ENCODE measurements around the gene OR10K1. TPM values are rescaled to one million over a fixed set of nuclear protein-coding genes. Genes with fewer than 3 reads are reported as not detected.

Gene OR10K1
- total and polyA plus RNA-seq, 2 donors (not counting 1 experiment from before 2014, with no cell fraction given): not detected

GRCh38 chr1:158485455-158485854 is 23.8 kb downstream of the OR10K1 start:
- H3K79me2 ChIP-seq (ENCODE audit: control insufficient read depth, insufficient read depth, low read length): no peaks in the 10 kb centered on the region
- H2AFZ ChIP-seq (ENCODE audit: low read length): no peak overlapping the region
- no peak overlapping the region for H3K4me2 ChIP-seq (ENCODE audit: extremely low read depth, insufficient read depth, low read length)
- no peak overlapping the region for H3K9ac ChIP-seq (ENCODE audit: insufficient read depth, low read length)
- H3K27ac ChIP-seq (ENCODE audit: insufficient read depth, low read length): no peak overlapping the region
- H3K27me3 ChIP-seq (ENCODE audit: control insufficient read depth, insufficient read depth, low read length): no peaks in the 10 kb centered on the region
- no peaks in the 10 kb centered on the region for H3K9me3 ChIP-seq (ENCODE audit: control insufficient read depth, insufficient read depth, low read depth, low read length)
- H3K4me3 ChIP-seq (replicated peaks in 1 of 4; ENCODE audit: control extremely low read depth in 1 of 4, insufficient read depth in 1 of 4, low read depth in 3 of 4, low read length in 4 of 4): no peak overlapping the region
- TF ChIP-seq EZH2 (IDR thresholded peaks at IDR 0.05; ENCODE audit: low read length, missing control alignments) (no peak), CTCF (conservative IDR thresholded peaks at IDR 0.05 in 1 of 2, IDR thresholded peaks at IDR 0.05 in 1 of 2; ENCODE audit: low read depth in 1 of 2, low read length in 2 of 2) (no peak)
- H4K20me1 ChIP-seq (ENCODE audit: control insufficient read depth, extremely low read depth, insufficient read depth, low read length): no peaks in the 10 kb centered on the region
- H3K36me3 ChIP-seq (ENCODE audit: control insufficient read depth, insufficient read depth, low read length): no peaks in the 10 kb centered on the region
- H3K4me1 ChIP-seq (ENCODE audit: control insufficient read depth, extremely low read depth, insufficient read depth, low read length): no peaks in the 10 kb centered on the region
- DNase-seq (ENCODE audit: low read depth in 2 of 2): no peak

GRCh38 chr1:158491316-158491715 is 29.7 kb downstream of the OR10K1 start:
- Histone ChIP-seq H2AFZ (ENCODE audit: low read length) (no peak overlapping the region), H3K27ac (ENCODE audit: insufficient read depth, low read length) (no peak overlapping the region), H3K79me2 (ENCODE audit: control insufficient read depth, insufficient read depth, low read length) (no peaks in the 10 kb centered on the region), H3K4me3 (replicated peaks in 1 of 4; ENCODE audit: control extremely low read depth in 1 of 4, insufficient read depth in 1 of 4, low read depth in 3 of 4, low read length in 4 of 4) (no peak overlapping the region), H3K4me2 (ENCODE audit: extremely low read depth, insufficient read depth, low read length) (no peak overlapping the region), H3K36me3 (ENCODE audit: control insufficient read depth, insufficient read depth, low read length) (no peaks in the 10 kb centered on the region), H3K9ac (ENCODE audit: insufficient read depth, low read length) (no peak overlapping the region), H3K9me3 (ENCODE audit: control insufficient read depth, insufficient read depth, low read depth, low read length) (no peaks in the 10 kb centered on the region), H3K27me3 (ENCODE audit: control insufficient read depth, insufficient read depth, low read length) (no peaks in the 10 kb centered on the region), H4K20me1 (ENCODE audit: control insufficient read depth, extremely low read depth, insufficient read depth, low read length) (no peaks in the 10 kb centered on the region), H3K4me1 (ENCODE audit: control insufficient read depth, extremely low read depth, insufficient read depth, low read length) (no peaks in the 10 kb centered on the region)
- TF ChIP-seq CTCF (conservative IDR thresholded peaks at IDR 0.05 in 1 of 2, IDR thresholded peaks at IDR 0.05 in 1 of 2; ENCODE audit: low read depth in 1 of 2, low read length in 2 of 2) (no peak), EZH2 (IDR thresholded peaks at IDR 0.05; ENCODE audit: low read length, missing control alignments) (no peak)
- no peak for DNase-seq (ENCODE audit: low read depth in 2 of 2)

- no peaks in the 10 kb centered on the region for H3K9me3 ChIP-seq (ENCODE audit: control insufficient read depth, insufficient read depth, low read depth, low read length)
- H3K4me1 ChIP-seq (ENCODE audit: control insufficient read depth, extremely low read depth, insufficient read depth, low read length): no peaks in the 10 kb centered on the region
- no peak overlapping the region for H2AFZ ChIP-seq (ENCODE audit: low read length)
- no peaks in the 10 kb centered on the region for H3K36me3 ChIP-seq (ENCODE audit: control insufficient read depth, insufficient read depth, low read length)
- no peak overlapping the region for H3K4me3 ChIP-seq (replicated peaks in 1 of 4; ENCODE audit: control extremely low read depth in 1 of 4, insufficient read depth in 1 of 4, low read depth in 3 of 4, low read length in 4 of 4)
- DNase-seq (ENCODE audit: low read depth in 2 of 2): no peak
- no peaks in the 10 kb centered on the region for H4K20me1 ChIP-seq (ENCODE audit: control insufficient read depth, extremely low read depth, insufficient read depth, low read length)
- no peaks in the 10 kb centered on the region for H3K27me3 ChIP-seq (ENCODE audit: control insufficient read depth, insufficient read depth, low read length)
- H3K79me2 ChIP-seq (ENCODE audit: control insufficient read depth, insufficient read depth, low read length): no peaks in the 10 kb centered on the region
- no peak for TF ChIP-seq CTCF (conservative IDR thresholded peaks at IDR 0.05 in 1 of 2, IDR thresholded peaks at IDR 0.05 in 1 of 2; ENCODE audit: low read depth in 1 of 2, low read length in 2 of 2)
- TF ChIP-seq EZH2 (IDR thresholded peaks at IDR 0.05; ENCODE audit: low read length, missing control alignments): no peak
- H3K27ac ChIP-seq (ENCODE audit: insufficient read depth, low read length): no peak overlapping the region
- no peak overlapping the region for H3K9ac ChIP-seq (ENCODE audit: insufficient read depth, low read length)
- H3K4me2 ChIP-seq (ENCODE audit: extremely low read depth, insufficient read depth, low read length): no peak overlapping the region
Measured at GRCh38 chr1:158493054-158493453, 31.4 kb downstream of the OR10K1 start.

Data from fibroblast of lung (primary cell).